Adrenal gland (tissue), 5 donors: ENCODE results near the gene ANKRD33B.

ENCODE experiments used
- CTCF ChIP-seq, 6 experiments: fragments of 450-650 bp in 4 of 6; fragments of 200-600 bp in 2 of 6; sonication (generic) in 1 of 6; IDR thresholded peaks; 1 replicate in 5 of 6; 2 replicates in 1 of 6; pipeline versions ENCODE4 v1.5.1 to v1.8.0; 2016 to 2021; ENCODE audit warnings: antibody characterized with exemption in 6 of 6, mild to moderate bottlenecking in 2 of 6, moderate library complexity in 1 of 6
- POLR2A ChIP-seq, 2 donors: fragments of 450-650 bp; IDR thresholded peaks; one replicate each; pipeline ENCODE4 v1.6.1; 2017; ENCODE audit warnings: antibody characterized with exemption in 2 of 2, mild to moderate bottlenecking in 2 of 2, moderate library complexity in 1 of 2
- donor health status: DM: no; HTN: no; CAD: no.

GRCh38 chr5:10618311-10618710, 54.4 kb downstream of the ANKRD33B start:
- TF ChIP-seq CTCF (IDR thresholded peaks at IDR 0.05) (no peak), POLR2A (IDR thresholded peaks at IDR 0.05) (no peak)
